OCI-M2 (cell line): ENCODE measurements around the gene TBL3.
A peak's percentile ranks its signal among the peaks of the same experiment; 100 is the strongest.
"Not testable (repeated sequence)": the region's sequence is repeated elsewhere in the genome, so short reads cannot be mapped to it uniquely, and the experiment has no call there.

ENCODE experiments used
- DNase-seq: peaks from one replicate; lab custom pipeline; 2025; ENCODE audit not compliant: unreplicated experiment; lab: John Stamatoyannopoulos, UW

The TBL3 gene

GRCh38 chr16:1942810-1943726 lies 28.8 kb upstream of the TBL3 start, which contains the start of gene MSRB1:
MSRB1 (minus strand) TSS chr16:1943199; CDS start chr16:1943156, 43 bp downstream.
- peak; percentile 84 for DNase-seq

GRCh38 chr16:1944612-1945199 lies 27.1 kb upstream of the TBL3 start:
- no peak for DNase-seq

GRCh38 chr16:1945559-1946391 lies 26.1 kb upstream of the TBL3 start:
- DNase-seq = no peak

DNA sequence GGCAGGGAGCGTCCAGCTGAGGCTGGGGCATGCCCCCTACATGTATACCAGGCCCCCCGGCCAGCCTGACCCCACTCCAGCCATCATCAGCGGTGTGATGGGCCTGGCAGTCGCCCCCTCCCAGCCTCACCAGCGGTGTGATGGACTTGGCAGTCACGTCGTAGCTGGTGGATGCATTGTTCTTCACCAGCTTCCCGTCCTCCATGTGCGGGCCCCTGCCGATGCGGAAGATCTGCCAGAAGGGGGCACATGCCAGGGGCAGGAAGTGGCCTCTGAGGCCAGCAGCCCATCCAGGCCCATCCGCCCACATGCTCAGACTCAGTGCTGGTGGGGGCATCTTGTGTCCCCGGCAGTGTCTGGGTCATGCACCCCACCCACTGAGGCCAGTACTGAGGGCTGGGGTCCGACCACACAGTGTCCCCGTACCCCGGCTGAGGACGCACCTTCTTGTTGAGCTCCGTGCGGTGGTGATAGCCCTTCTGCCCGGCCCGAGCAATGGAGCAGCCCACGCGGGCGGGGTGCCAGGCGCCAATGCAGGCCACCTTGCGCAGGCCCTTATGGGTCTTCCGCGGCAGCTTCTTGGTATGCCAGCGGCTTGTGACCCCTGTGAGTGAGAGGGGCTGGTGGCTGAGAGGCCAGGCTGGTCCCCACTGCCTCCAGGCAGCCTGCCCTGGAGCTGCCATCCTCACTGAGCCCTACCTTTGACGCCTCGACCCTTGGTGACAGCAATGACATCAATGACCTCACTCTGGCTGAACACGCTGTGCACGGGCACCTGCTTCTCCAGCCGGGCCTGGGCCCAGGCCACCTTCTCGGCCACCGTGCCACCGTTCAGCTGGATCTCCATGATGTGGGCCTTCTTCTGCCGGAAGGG lies 25.1 kb upstream of the TBL3 start:
- DNase-seq = no peak

GRCh38 chr16:1947369-1947670 lies 24.5 kb upstream of the TBL3 start:
- DNase-seq = no peak

- DNase-seq = no peak
Measured at GRCh38 chr16:1949507-1949906, 22.3 kb upstream of the TBL3 start.

- no peak for DNase-seq
Measured at GRCh38 chr16:1950047-1950446, 21.8 kb upstream of the TBL3 start.

DNA sequence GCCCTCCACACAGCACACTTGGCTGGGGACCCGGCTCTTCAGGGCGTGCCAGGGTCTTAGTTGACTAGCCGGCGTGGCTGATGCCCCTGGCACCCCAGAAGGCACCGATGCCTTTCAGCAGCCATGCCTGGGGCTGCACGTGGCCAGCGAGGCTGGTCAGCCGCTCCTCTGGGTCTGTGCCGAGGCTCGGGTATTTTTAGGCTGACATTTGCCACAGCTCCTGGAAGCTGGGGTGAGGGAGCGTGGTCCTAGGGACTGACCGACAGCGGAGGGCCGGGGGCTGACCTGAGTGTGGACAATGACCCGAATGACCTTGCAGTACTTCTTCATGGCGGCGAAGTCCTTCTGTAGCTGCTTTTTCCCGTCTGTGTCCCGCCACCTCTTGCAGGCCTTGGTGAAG lies 21.3 kb upstream of the TBL3 start:
- no peak for DNase-seq

GRCh38 chr16:1953734-1954133 lies 18.1 kb upstream of the TBL3 start:
- DNase-seq = no peak

GRCh38 chr16:1957434-1958142 lies 14.3 kb upstream of the TBL3 start:
- DNase-seq = not testable (repeated sequence)

- not testable (repeated sequence) for DNase-seq
Measured at GRCh38 chr16:1958143-1958491, 13.7 kb upstream of the TBL3 start.

GRCh38 chr16:1958715-1959268 lies 13.1 kb upstream of the TBL3 start:
- no peak for DNase-seq

DNA sequence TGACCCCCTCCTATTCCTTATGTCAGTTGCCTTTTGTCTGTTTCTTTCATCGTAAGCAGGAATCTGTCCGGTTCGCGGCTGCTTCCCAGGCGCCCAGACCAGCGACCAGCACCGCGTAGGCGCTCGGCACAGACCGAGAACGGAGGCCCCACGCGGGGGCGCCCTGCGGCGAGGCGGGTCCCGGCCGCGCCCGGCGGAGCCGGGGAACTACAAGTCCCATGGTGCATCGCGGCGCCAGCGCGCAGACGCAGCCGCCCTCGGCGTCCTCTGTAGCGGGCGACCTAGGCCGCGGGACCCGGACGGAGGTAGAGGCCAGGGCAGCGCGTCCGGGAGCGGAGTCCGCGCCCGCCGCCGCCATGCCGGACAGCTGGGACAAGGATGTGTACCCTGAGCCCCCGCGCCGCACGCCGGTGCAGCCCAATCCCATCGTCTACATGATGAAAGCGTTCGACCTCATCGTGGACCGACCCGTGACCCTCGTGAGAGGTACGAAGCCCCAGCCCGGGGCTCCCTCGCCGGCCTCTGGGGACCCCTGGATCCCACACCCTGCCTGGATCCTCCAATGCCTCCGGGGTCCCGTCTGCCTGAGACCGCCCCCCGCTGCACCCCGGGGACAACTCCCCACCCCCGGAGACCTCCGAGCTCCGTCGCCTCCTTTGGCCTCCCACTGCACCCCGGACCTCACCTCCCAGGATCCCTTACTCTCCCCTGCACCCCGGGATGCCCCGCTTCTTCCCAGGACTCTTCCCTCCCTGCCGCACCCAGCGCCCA lies 12.4 kb upstream of the TBL3 start, which contains the start of gene NDUFB10:
Gene NDUFB10 (plus strand): TSS at position 270 of the 771 bp plus-strand sequence. CDS start 87 bp downstream, at position 357.
- peak; percentile 26 for DNase-seq

DNA sequence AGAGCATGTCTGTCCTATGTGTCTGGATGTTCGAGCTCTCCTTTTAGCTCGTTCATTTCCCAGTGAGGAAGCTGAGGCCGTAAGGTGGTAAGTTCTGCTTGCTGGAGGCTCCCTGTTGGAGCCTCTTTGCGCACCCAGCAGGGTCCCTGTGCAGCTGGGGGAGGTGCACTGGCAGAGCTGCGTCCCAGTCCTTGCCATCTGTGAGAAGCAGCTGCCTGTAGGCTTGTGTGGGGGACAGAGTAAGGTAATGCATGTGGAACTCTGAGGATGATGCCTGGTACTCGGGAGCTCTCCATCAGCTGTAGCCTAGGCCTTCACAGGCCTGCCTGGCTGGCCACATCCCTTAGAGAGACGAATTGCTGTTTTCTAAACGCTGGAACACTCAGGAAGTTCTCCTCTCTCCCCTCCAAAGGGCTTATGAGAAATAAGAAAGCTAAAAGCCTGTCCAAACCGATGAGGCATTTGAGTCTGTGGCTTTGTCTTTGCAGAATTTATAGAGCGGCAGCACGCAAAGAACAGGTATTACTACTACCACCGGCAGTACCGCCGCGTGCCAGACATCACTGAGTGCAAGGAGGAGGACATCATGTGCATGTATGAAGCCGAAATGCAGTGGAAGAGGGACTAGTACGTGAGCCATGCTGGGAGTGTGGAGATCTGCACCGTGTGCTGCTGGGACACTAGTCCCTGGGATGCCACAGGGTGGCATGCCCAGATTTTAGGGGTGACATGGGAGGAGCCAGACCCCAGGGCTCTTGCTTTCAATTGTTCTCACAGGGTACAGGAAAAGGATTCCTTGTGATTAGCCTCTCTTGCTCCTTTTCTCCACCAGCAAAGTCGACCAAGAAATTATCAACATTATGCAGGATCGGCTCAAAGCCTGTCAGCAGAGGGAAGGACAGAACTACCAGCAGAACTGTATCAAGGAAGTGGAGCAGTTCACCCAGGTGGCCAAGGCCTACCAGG lies 10.9 kb upstream of the TBL3 start:
- DNase-seq = peak; percentile 64

DNA sequence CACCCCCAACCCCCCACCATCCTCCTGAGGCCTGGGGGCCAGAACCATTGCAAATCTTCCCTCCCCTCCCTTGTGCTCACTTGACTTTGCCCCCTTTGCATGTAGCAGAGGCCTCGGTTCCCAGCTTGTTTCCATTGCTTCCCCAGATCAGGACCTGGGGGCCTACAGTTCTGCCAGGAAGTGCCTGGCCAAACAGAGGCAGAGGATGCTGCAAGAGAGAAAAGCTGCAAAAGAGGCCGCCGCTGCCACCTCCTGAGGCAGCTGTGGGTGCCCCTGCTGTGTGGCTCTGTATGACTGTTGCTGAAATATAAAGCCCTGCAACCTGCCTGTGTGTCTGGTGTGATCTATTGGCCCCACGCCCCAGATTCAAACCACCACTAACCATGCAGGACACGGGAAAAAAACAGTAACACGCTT lies 10.2 kb upstream of the TBL3 start:
- DNase-seq = no peak

GRCh38 chr16:1962161-1963153 lies 9.4 kb upstream of the TBL3 start:
- not testable (repeated sequence) for DNase-seq
